OCI-LY7 (cell line): Measurements from ENCODE around the gene PIK3R3. TPM values are rescaled to one million over a fixed set of nuclear protein-coding genes. Genes with fewer than 3 reads are reported as not detected.
A peak's percentile ranks its signal among the peaks of the same experiment; 100 is the strongest.

Source experiments
- BruUV-seq: library from RNA; stranded (reverse); fragments of 400-500 nt; replicated peaks from 2 replicates; lab custom pipeline; 2021; lab: Mats Ljungman, UMichigan
- CTCF ChIA-PET: fragments of 300-600 bp; sonication (Branson Sonifier 250); formaldehyde crosslinking; loops from one replicate; lab custom pipeline; 2022; ENCODE audit warnings: antibody characterized with exemption; ENCODE audit not compliant: unreplicated experiment; lab: Charles Lee
- POLR2A ChIA-PET: fragments of 300-600 bp; sonication (Branson Sonifier 250); formaldehyde crosslinking; loops from one replicate; lab custom pipeline; 2022; ENCODE audit warnings: antibody characterized with exemption; lab: Charles Lee
- DNase-seq: peaks from one replicate; pipeline ENCODE4 v3.0.0-alpha.2; 2015; ENCODE audit warnings: low spot score
- H2AFZ ChIP-seq: fragments of 200-600 bp; sonication (generic), shearing (Covaris generic); 2 replicates; pipeline ENCODE4 v1.6.1; 2014; ENCODE audit warnings: mild to moderate bottlenecking, antibody characterized with exemption, low read length, moderate library complexity
- H3K27ac ChIP-seq: fragments of 200-600 bp; sonication (generic); 2 replicates; pipeline ENCODE4 v1.5.1; 2014; ENCODE audit warnings: mixed run types, low read depth, mild to moderate bottlenecking, moderate library complexity, low read length, inconsistent platforms; ENCODE audit not compliant: poor library complexity, severe bottlenecking
- H3K36me3 ChIP-seq: fragments of 200-600 bp; sonication (generic); 2 replicates; pipeline ENCODE4 v1.6.1; 2014; ENCODE audit warnings: mild to moderate bottlenecking, antibody characterized with exemption, low read length, moderate library complexity, mixed read lengths; ENCODE audit not compliant: insufficient read depth
- H3K4me1 ChIP-seq: fragments of 200-600 bp; sonication (generic); 2 replicates; pipeline ENCODE4 v1.5.1; 2014; ENCODE audit warnings: mild to moderate bottlenecking, low read length; ENCODE audit not compliant: insufficient read depth, poor library complexity, severe bottlenecking
- H3K4me2 ChIP-seq: fragments of 200-600 bp; sonication (generic); 2 replicates; pipeline ENCODE4 v1.6.1; 2014; ENCODE audit warnings: mild to moderate bottlenecking, low read length
- H3K4me3 ChIP-seq: fragments of 200-600 bp; sonication (generic); 2 replicates; pipeline ENCODE4 v1.5.1; 2014; ENCODE audit warnings: mild to moderate bottlenecking, low read depth, low read length; ENCODE audit not compliant: poor library complexity, severe bottlenecking
- H3K79me2 ChIP-seq: fragments of 200-600 bp; sonication (generic); 2 replicates; pipeline ENCODE4 v1.6.1; 2016; ENCODE audit warnings: low read depth, mild to moderate bottlenecking, low read length, moderate library complexity, mixed read lengths; ENCODE audit not compliant: insufficient read depth
- H3K9me2 ChIP-seq: fragments of 200-600 bp; sonication (generic); 2 replicates; pipeline ENCODE4 v1.6.1; 2016; ENCODE audit warnings: mild to moderate bottlenecking, low read length, mixed read lengths; ENCODE audit not compliant: insufficient read depth
- H3K9me3 ChIP-seq: fragments of 200-600 bp; sonication (generic); 2 replicates; pipeline ENCODE4 v1.6.1; 2014; ENCODE audit warnings: mild to moderate bottlenecking, mixed run types, low read length, mixed read lengths
- H4K20me1 ChIP-seq: fragments of 200-600 bp; sonication (generic); 2 replicates; pipeline ENCODE4 v1.6.1; 2014; ENCODE audit warnings: mild to moderate bottlenecking, antibody characterized with exemption, low read length, moderate library complexity, mixed read lengths; ENCODE audit not compliant: insufficient read depth
- EZH2phosphoT487 ChIP-seq: fragments of 200-600 bp; sonication (generic); IDR thresholded peaks from 2 replicates; pipeline ENCODE4 v1.6.1; 2018; ENCODE audit warnings: low read depth, borderline replicate concordance, mild to moderate bottlenecking, mixed run types, antibody characterized with exemption, low read length, moderate library complexity, mixed read lengths
- intact Hi-C: fragments of 100-400 bp; cut with micrococcal nuclease; formaldehyde crosslinking; loops from one replicate; pipeline ENCODE4 v1.10.0; 2022; ENCODE audit not compliant: unreplicated experiment
- total RNA-seq, 2 experiments: library from RNA; depleted of rRNA in 1 of 2; stranded (reverse); fragments of >200 nt in 1 of 2; shearing (Covaris generic) in 1 of 2; gene quantifications; 2 replicates each; pipeline ENCODE4 v1.2.3, GENCODE V29; 2014 to 2022
- TF ChIP-seq, protein P1 (sequence below): fragments of 200-600 bp; sonication (generic); conservative IDR thresholded peaks from 2 replicates; pipeline ENCODE4 v1.5.1; 2014; ENCODE audit warnings: mild to moderate bottlenecking, antibody characterized with exemption, low read length, moderate library complexity, mixed read lengths

Gene PIK3R3
- total RNA-seq, 2 experiments from 2014 or later: 12.7 to 27.0 TPM

DNA sequence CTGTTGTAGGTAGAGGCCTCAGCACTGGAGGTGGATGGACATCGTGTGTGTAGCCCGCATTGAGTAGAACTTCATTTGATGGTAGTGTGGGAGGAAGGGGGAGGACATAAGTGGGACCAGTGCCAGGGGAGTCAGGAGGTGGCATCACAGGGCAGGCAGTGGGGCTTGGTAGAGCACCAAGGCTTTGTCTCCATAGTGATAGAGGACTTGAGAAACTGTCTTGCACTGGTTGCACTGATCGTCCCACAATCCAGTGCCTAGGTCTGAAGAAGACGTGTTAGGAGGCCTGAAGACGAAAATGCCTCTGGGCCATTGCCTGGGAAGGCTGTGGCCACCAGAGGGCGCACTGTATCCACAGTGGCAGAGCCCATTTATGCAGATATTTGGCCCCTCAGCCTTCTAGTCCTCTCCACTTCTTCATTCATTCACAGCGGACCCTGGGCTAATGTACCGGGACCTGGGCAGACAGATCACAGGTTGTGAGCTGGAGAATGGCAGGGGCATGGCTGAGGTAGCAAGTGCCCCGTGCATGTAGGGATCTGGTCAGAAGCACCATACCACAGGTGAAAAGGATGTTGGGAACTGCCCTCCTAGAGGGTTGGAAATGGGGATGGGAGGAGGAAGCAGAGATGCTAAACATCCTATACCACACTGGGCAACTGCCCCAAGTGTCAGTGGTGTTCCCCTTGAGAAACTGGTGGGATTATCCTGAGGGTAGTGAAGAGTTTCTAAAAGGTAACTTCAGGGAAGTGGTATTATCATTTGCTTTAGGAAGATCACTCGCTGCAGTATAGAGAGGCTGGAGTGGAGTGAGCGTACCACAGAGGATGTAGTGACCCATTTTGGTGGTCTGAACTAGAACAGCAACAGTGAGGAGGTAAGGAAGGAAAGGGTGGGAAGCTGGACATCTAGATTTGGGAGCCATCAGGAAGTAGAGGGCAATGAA is 95.3 kb downstream of the PIK3R3 start:
- ChIA-PET CTCF (interaction anchor here (1.0 kb wide), 1 partner anchor 144 kb away, joined by 4 read pairs; no protein-coding TSS in a partner anchor), POLR2A (interaction anchor here (0.6 kb wide), 1 partner anchor 128 kb away, joined by 5 read pairs; no protein-coding TSS in a partner anchor)
- DNase-seq: peak; percentile 90
- H3K9me3 ChIP-seq: no peaks in the 10 kb centered on the region
- H3K9me2 ChIP-seq: no peaks in the 10 kb centered on the region
- H4K20me1 ChIP-seq: no peaks in the 10 kb centered on the region
- H3K27ac ChIP-seq: peak overlapping the region; percentile 7
- H3K36me3 ChIP-seq: peaks cover 53% of the 10 kb centered on the region
- peak overlapping the region; percentile 13; the same call in 1 of the 2 replicates for H3K4me2 ChIP-seq
- TF ChIP-seq, protein P1, sequence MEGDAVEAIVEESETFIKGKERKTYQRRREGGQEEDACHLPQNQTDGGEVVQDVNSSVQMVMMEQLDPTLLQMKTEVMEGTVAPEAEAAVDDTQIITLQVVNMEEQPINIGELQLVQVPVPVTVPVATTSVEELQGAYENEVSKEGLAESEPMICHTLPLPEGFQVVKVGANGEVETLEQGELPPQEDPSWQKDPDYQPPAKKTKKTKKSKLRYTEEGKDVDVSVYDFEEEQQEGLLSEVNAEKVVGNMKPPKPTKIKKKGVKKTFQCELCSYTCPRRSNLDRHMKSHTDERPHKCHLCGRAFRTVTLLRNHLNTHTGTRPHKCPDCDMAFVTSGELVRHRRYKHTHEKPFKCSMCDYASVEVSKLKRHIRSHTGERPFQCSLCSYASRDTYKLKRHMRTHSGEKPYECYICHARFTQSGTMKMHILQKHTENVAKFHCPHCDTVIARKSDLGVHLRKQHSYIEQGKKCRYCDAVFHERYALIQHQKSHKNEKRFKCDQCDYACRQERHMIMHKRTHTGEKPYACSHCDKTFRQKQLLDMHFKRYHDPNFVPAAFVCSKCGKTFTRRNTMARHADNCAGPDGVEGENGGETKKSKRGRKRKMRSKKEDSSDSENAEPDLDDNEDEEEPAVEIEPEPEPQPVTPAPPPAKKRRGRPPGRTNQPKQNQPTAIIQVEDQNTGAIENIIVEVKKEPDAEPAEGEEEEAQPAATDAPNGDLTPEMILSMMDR: peak; percentile 97
- no peak for TF ChIP-seq EZH2phosphoT487
- H3K79me2 ChIP-seq: no peaks in the 10 kb centered on the region
- peaks cover 55% of the 10 kb centered on the region for H3K4me1 ChIP-seq
- no TSS peak for BruUV-seq
- intact Hi-C loops: loop anchor here (1.0 kb wide), 3 partner anchors 142 to 186 kb away; partner anchors contain the start of gene POMGNT1
- H2AFZ ChIP-seq: no peak overlapping the region
- H3K4me3 ChIP-seq: no peak overlapping the region

DNA sequence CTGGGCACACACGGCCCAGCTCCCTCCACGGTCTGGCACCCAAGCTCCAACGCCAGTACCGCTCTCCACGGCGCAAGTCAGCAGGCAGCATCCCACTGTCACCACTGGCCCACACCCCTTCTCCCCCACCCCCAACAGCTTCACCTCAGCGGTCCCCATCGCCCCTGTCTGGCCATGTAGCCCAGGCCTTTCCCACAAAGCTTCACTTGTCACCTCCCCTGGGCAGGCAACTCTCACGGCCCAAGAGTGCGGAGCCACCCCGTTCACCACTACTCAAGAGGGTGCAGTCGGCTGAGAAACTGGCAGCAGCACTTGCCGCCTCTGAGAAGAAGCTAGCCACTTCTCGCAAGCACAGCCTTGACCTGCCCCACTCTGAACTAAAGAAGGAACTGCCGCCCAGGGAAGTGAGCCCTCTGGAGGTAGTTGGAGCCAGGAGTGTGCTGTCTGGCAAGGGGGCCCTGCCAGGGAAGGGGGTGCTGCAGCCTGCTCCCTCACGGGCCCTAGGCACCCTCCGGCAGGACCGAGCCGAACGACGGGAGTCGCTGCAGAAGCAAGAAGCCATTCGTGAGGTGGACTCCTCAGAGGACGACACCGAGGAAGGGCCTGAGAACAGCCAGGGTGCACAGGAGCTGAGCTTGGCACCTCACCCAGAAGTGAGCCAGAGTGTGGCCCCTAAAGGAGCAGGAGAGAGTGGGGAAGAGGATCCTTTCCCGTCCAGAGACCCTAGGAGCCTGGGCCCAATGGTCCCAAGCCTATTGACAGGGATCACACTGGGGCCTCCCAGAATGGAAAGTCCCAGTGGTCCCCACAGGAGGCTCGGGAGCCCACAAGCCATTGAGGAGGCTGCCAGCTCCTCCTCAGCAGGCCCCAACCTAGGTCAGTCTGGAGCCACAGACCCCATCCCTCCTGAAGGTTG is 97.6 kb downstream of the PIK3R3 start:
- intact Hi-C loops: no loop called here
- TF ChIP-seq, protein P1: no peak
- no peak for TF ChIP-seq EZH2phosphoT487
- no peak for DNase-seq

More for the DNA sequence above, 97.6 kb downstream of the PIK3R3 start:
- Histone ChIP-seq H3K4me3 (no peak overlapping the region), H3K36me3 (peaks cover 57% of the 10 kb centered on the region), H3K9me3 (no peaks in the 10 kb centered on the region), H3K4me1 (peaks cover 32% of the 10 kb centered on the region), H3K27ac (no peak overlapping the region), H3K9me2 (no peaks in the 10 kb centered on the region), H3K4me2 (no peak overlapping the region), H3K79me2 (no peaks in the 10 kb centered on the region), H2AFZ (no peak overlapping the region), H4K20me1 (no peaks in the 10 kb centered on the region)
- ChIA-PET CTCF (no interaction called here), POLR2A (interaction anchor here (0.6 to 1.1 kb wide), 3 partner anchors 70 to 830 kb away, joined by 3 read pairs; no protein-coding TSS in a partner anchor)
- TSS peak; percentile 36 for BruUV-seq
